Pancreas (tissue), 10 donors: Measurements from ENCODE around the gene ITGAL. TPM values are rescaled to one million over a fixed set of nuclear protein-coding genes. Genes with fewer than 3 reads are reported as not detected.

Source experiments
- ATAC-seq, 4 donors: fragments of 200-7000 bp; cut with Tn5 transposase; one replicate each; pipeline versions ENCODE4 v1.8.0 to v1.9.1; 2020; ENCODE audit warnings: mild to moderate bottlenecking in 4 of 4, moderate library complexity in 4 of 4
- DNase-seq, 6 donors: peaks; one replicate each; pipeline ENCODE4 v3.0.0-alpha.2; 2020
- FAIRE-seq: peaks from 2 replicates; lab custom pipeline; 2012; peaks lifted over from hg19 to GRCh38; lab: Jason Lieb, UNC
- H3K27ac ChIP-seq, 4 donors: fragments of 200-600 bp; sonication (generic); 1 replicate in 3 of 4; 2 replicates in 1 of 4; pipeline versions ENCODE4 v1.5.0 to v1.8.0; 2020
- H3K27me3 ChIP-seq, 4 donors: fragments of 200-600 bp; one replicate each; pipeline ENCODE4 v1.8.0; 2021
- H3K36me3 ChIP-seq, 3 donors: fragments of 200-600 bp; sonication (generic) in 1 of 3; one replicate each; pipeline versions ENCODE4 v1.5.0 to v1.8.0; 2020 to 2021
- H3K4me1 ChIP-seq, 3 donors: fragments of 200-600 bp; one replicate each; pipeline ENCODE4 v1.8.0; 2021
- H3K4me3 ChIP-seq, 4 donors: fragments of 200-600 bp; sonication (generic) in 2 of 4; one replicate each; pipeline versions ENCODE4 v1.5.0 to v1.8.0; 2020 to 2021
- H3K9me3 ChIP-seq, 4 donors: fragments of 200-600 bp; one replicate each; pipeline ENCODE4 v1.8.0; 2021
- WGBS, 2 donors: extraction: QIAGEN DNeasy Blood & Tissue Kit; methylation state at CpG; one replicate each; pipeline ENCODE4 v1.1.7; 2013; 5-methylcytosine and 5-hydroxymethylcytosine counted together
- intact Hi-C, 3 donors: fragments of 100-400 bp; cut with DNase I; formaldehyde crosslinking; loops; one replicate each; pipeline versions ENCODE4 v1.11.1 to v1.14.2; 2022
- polyA plus RNA-seq, 2 donors: library from polyadenylated mRNA; stranded (reverse); fragments of 200-250 nt; gene quantifications; one replicate each; pipeline ENCODE4 v1.2.3, GENCODE V29; 2013
- total RNA-seq, 6 donors: library from RNA; stranded (reverse); fragmentation: NEBNext Ultra II Directional in 4 of 6; extraction: Animal tissue kit (Norgen Biotek cat#: 25700) in 4 of 6; gene quantifications; one replicate each; pipeline versions ENCODE4 v1.2.1 to v1.2.4, GENCODE V29; 2021 to 2023
- TF ChIP-seq, protein P1 (sequence below), 4 donors: fragments of 200-600 bp; sonication (generic) in 3 of 4; IDR thresholded peaks; one replicate each; pipeline versions ENCODE4 v1.5.0 to v1.8.0; 2021; ENCODE audit warnings: antibody characterized with exemption in 4 of 4
- donor health status: healthy with polysubstance abuse.
- donor health status: DM: no; HTN: no; CAD: no; lungs with moderate emphysema.
- donor health status: DM: no; HTN: no; CAD: no.
- donor health status: control.
- donor health status: control.
- donor health status: Bipolar disorder and iron deficiency.
- donor health status: DM: yes; HTN: yes; CAD: no.
- donor health status: DM: no; HTN: no; CAD: no.
- donor health status: DM: no; HTN: no; CAD: no.
- donor health status: DM: yes; HTN: yes; CAD: no.

Gene ITGAL
- total and polyA plus RNA-seq, 8 donors = 0.54 to 9.1 (median 1.8) TPM

- no peaks in the 10 kb centered on the region for H3K36me3 ChIP-seq
- WGBS, 2 donors = 83 to 91% methylated on average over 6 of the region's 6 CpGs
- FAIRE-seq = no peak
Measured at GRCh38 chr16:30439720-30440348, 32.7 kb upstream of the ITGAL start.

GRCh38 chr16:30443631-30444030 lies 28.9 kb upstream of the ITGAL start:
- DNase-seq (peak in 1 of 6 donors; percentile 2), FAIRE-seq (no peak), ATAC-seq (no peak)
- Histone ChIP-seq H3K4me3 (no peak overlapping the region), H3K27ac (no peak overlapping the region), H3K36me3 (no peaks in the 10 kb centered on the region), H3K27me3 (no peaks in the 10 kb centered on the region), H3K9me3 (no peaks in the 10 kb centered on the region), H3K4me1 (peaks cover 22 to 42% (median 23%) of the 10 kb centered on the region in 3 donors)
- 45 to 55% methylated on average over 2 of the region's 2 CpGs for WGBS, 2 donors
- TF ChIP-seq, protein P1, sequence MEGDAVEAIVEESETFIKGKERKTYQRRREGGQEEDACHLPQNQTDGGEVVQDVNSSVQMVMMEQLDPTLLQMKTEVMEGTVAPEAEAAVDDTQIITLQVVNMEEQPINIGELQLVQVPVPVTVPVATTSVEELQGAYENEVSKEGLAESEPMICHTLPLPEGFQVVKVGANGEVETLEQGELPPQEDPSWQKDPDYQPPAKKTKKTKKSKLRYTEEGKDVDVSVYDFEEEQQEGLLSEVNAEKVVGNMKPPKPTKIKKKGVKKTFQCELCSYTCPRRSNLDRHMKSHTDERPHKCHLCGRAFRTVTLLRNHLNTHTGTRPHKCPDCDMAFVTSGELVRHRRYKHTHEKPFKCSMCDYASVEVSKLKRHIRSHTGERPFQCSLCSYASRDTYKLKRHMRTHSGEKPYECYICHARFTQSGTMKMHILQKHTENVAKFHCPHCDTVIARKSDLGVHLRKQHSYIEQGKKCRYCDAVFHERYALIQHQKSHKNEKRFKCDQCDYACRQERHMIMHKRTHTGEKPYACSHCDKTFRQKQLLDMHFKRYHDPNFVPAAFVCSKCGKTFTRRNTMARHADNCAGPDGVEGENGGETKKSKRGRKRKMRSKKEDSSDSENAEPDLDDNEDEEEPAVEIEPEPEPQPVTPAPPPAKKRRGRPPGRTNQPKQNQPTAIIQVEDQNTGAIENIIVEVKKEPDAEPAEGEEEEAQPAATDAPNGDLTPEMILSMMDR (IDR thresholded peaks at IDR 0.05) = no peak
- intact Hi-C loops = loop anchor here in 1 of 3 donors (10.0 kb wide), 1 partner anchor 181 kb away; no protein-coding TSS in a partner anchor

More at GRCh38 chr16:30439720-30440348, 32.7 kb upstream of the ITGAL start:
- DNase-seq = peak in 1 of 6 donors; percentile 1
- no peaks in the 10 kb centered on the region for H3K9me3 ChIP-seq
- TF ChIP-seq, protein P1 (IDR thresholded peaks at IDR 0.05) = no peak
- H3K4me3 ChIP-seq = no peak overlapping the region
- intact Hi-C loops = loop anchor here in 1 of 3 donors (10.0 kb wide), 1 partner anchor 185 kb away; no protein-coding TSS in a partner anchor
- H3K27me3 ChIP-seq = no peaks in the 10 kb centered on the region
- peaks cover 5 to 15% (median 6%) of the 10 kb centered on the region in 3 donors for H3K4me1 ChIP-seq
- no peak overlapping the region for H3K27ac ChIP-seq
- ATAC-seq = no peak

DNA sequence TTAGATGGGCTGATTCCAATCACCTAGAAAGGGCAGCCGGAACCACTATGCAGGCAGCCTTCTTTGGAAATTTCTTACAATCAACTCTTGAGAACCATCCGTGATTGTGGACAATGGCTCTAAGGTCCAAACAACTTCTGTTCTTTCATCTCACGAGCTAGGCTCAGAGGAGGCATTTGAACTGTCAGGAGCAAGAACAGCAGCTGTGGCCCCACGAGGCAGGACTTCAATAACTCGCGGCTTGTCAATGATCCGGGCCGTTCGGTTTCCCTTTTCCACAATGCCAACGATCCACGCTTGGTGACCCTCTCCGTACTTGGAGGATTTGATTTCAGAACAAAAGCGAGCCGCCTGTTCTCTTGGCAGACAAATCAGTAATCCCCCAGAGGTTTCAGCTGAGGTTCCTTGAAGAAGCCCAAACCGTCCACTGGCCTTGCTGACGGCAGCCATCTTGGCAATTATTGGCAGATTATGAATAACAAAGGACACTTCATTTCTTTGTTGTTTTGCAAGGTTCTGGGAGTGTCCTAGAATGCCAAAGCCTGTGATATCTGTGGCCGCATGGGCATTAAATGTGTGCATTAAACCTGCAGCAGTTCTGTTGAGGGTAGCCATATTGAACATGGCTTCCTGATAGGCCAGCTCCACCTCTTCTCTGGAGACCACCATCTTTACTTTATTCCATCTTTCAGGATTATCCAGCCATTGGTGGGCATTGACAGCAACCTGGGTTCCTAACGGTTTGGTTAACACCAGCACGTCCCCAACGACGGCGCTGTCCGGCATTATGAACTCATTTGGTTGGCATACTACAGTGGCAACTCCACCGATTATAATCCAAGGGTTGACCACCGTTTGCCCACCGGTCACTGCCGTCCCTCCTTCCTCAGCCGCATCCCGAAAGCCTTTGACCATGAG lies 28.1 kb upstream of the ITGAL start:
- no peaks in the 10 kb centered on the region for H3K9me3 ChIP-seq
- FAIRE-seq (no peak), DNase-seq (peak in 2 of 6 donors; percentile 27 to 52), ATAC-seq (no peak)
- 82 to 86% methylated on average over 29 of the region's 29 CpGs for WGBS, 2 donors
- intact Hi-C loops = loop anchor here in 1 of 3 donors (10.0 kb wide), 1 partner anchor 180 kb away; no protein-coding TSS in a partner anchor
- peak overlapping the region; percentile 64 to 96 (median 82) for H3K4me3 ChIP-seq
- H3K27me3 ChIP-seq = no peaks in the 10 kb centered on the region
- peak overlapping the region in 1 of 4 donors; percentile 95 for H3K27ac ChIP-seq
- TF ChIP-seq, protein P1 (IDR thresholded peaks at IDR 0.05) = no peak
- peaks cover 22 to 43% (median 25%) of the 10 kb centered on the region in 3 donors for H3K4me1 ChIP-seq
- no peaks in the 10 kb centered on the region for H3K36me3 ChIP-seq

DNA sequence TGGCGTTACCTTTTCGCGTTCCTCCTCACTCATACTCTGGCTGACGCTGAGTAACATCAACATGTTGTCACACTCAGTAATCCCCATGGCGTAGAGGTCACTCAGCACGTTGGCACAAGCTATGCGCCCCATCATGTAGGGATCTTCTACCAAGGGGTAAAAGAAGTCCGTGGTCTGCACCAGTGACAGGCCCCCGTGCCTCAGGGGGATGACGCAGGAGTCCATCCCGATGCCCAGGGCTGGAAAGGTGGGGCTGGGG lies 27.5 kb upstream of the ITGAL start:
- WGBS, 2 donors = 13 to 19% methylated on average over 11 of the region's 11 CpGs
- Histone ChIP-seq H3K36me3 (no peaks in the 10 kb centered on the region), H3K4me1 (peaks cover 22 to 43% (median 25%) of the 10 kb centered on the region in 3 donors), H3K27ac (peak overlapping the region; percentile 88 to 95 (median 94)), H3K4me3 (peak overlapping the region; percentile 64 to 96 (median 82)), H3K27me3 (no peaks in the 10 kb centered on the region), H3K9me3 (no peaks in the 10 kb centered on the region)
- FAIRE-seq (no peak), DNase-seq (no peak), ATAC-seq (no peak)
- TF ChIP-seq, protein P1 (IDR thresholded peaks at IDR 0.05) = no peak
- intact Hi-C loops = loop anchor here in 1 of 3 donors (10.0 kb wide), 1 partner anchor 180 kb away; no protein-coding TSS in a partner anchor
